Measurements from ENCODE around the gene XG.

XG gene

DNA sequence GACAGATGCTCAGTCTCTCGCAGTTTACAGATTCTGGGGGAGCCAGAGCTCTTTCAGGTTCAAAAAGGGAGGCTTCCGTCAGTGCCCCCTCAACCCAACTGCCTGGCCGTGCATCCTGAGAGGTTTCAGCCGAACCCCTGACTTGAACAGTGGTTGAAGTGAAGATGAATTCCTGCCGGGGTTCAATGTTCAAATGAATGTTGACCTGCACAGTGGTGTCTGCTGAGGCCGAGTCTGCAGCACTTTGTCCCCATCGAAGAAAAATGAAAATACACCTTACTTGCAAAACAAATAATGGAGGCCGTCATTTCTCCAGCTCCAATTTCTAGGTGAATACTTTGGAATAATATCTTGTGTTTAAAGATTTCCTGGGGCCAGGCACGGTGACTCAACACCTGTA is 110.6 kb downstream of the XG start:
- no peak overlapping the region for H3K4me3 ChIP-seq (ENCODE audit: low read depth, low read length)

DNA sequence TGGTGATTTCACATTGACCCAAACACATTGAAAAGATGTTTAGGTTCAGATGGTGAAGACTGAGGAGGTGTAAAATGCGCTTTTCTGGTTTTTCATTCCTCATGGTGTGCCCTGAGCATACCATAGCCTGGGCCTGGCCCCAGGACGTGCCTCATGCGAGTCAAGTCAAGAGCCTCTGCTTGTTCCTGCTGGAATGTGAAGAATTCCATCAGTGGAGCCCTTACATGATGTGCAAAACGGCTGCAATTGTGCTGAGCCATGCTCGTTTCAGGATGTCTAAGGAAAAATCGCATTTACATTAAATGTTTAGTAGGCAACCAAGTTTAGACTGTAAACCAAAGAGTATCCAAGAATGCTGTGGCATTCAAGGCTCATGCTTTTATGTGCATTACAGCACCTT is 111.8 kb downstream of the XG start:
- no peak overlapping the region for H3K4me3 ChIP-seq (ENCODE audit: low read depth, low read length)
